T1000 (cell line): ENCODE measurements around the gene PRKAG1.

Source experiments
- DNase-seq: peaks from one replicate; lab custom pipeline; 2025; ENCODE audit warnings: mixed read lengths; lab: John Stamatoyannopoulos, UW

Gene PRKAG1

DNA sequence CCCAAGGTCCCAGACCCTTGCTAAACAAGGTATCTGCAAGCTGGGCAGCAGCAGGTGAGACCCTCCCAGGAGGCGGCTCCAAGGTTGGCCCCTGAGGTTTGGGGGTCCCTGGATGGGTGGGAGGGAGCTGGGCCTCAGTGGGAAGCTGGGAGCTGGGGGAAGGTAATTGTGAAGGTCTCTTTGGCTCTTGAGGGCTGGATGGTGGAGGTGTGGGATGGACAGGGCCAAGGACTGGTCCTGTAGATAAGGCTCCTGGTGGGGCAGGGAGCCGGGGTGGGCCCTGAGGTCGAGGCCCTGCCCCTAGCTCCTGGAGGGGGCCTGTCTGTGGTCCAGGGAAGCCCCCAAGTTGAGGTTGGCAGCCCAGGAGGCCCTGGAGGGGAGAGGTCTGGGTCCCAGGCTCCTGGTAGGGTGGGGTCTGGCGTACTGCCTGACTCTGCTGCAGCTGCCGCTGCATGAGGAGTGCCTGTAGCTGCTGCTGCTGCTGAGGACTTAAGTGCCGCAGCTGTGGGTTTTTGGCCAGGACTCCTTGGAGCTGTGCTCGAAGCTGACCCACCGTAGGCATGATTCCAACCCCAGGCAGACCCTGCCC is 13.1 kb upstream of the PRKAG1 start:
- no peak for DNase-seq

DNA sequence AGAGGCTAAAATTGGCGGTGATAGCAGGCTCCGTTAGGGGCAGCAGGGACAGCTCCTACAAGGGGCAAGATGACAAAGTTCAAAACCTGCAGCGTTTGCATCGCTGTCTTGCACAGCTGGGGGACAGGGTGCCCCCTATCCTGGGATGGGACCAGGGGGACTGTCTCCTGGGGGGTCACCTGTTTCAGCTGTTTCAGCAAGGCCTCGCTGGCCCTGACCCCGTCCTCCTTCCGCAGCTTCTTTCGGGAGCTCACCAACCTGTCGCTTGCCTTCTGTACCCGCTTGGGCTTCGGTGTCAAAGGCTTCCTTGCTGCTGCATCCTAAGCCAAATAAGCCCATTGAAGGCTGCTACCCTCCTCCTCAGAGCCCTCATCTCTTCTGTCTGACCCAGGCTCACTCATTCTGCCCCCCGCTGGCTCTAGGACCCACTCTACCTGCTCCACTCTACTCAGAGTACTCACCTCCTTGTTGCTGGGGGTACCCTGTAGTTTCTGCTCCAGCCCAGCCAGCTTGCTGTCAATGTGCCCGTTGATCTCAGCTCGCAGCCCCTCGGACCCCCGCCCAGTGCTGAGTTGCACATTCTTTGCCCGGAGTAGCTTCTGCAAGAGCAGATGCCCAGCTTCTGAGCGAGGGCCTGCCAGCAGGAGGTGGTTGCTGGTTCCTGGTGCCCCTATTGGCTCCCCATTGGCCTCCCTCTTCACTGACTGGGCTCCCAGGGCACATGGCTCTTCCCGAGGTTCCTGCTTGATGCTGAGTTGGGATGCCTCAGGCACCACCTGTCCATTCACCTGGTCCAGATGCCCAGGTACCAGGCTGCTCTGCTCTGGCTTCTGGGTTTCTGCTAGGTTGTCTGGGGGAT is 12.4 kb upstream of the PRKAG1 start:
- no peak for DNase-seq

DNA sequence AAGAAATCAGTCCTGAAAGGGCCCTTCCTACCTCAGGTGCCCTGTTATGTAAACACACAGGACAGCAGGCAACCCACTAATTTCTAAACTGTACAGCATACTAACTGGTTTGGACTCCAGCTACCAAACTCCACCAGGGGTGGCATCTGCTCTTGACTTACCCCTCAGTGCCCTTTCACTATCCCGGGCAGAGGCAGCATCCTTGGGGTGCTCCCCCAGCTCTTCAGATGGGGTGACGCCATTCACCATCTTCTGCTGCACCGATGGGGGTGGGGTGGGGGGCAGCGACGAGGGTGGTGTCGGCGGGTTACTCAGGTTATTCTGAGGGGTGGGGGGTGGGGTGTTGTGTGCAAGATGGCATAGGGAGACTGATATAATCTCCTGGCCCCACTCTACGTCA is 11.5 kb upstream of the PRKAG1 start:
- DNase-seq, result no peak

DNA sequence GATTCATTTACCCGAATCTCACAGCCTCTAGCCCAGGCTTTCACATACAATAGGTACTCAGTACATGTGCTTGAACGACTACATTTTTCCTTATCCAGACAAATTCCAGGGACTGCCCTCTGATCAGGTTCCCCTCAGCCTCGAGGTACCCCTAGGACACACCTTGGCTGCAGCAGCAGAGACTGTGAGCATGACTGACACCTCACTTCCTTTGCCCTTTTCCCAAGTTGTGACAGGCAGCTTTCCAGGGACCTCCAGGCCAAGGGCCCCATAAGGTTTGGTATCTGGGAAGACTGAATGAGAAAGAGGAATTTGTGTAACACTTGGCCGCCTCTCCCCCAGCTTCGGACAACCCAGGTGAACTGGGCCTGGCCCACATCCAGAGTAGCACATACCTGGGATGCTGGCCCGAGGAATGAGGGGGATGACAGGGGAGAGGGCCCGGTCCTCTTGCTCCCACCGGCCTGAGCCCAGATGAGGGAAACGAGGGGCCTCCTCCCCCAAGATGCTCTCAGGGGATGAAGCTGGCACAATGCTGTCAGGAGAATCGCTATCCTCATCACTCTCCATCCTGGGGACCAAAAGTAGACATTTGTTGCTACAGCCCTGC is 10.2 kb upstream of the PRKAG1 start:
- no peak for DNase-seq

DNA sequence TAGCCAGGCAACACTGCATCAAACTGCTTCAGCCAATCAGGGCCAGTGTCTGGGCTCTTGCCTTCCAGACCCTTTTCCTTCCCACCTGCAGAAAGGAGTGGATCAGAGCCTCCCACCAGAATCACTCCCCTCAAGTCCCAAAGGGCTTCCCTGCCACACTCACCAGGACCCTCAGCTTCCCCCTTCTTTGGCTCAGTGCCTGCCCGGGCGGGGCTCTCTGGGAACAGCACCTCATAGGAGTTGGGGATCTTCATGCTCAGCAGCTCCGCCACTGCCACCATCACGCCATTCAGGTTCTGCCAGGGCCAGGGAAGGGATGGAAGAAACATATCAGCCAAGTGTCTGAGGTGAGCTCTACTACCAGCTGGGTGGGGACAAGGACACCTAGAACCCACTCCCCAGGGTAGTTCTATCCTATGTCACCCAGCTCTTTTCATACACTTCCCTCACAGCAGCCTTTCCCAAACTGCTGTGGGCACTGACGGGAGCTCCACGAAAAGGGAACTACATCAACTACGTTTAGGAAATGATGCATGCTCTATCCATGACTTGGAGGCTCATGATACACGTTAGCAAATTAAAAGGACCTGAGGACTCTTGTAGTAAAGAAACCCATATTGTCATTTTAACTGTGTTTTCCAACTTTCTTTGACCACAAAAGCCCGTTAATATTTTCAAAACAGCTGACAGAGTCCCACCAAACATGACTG is 9.4 kb upstream of the PRKAG1 start:
- no peak for DNase-seq

DNA sequence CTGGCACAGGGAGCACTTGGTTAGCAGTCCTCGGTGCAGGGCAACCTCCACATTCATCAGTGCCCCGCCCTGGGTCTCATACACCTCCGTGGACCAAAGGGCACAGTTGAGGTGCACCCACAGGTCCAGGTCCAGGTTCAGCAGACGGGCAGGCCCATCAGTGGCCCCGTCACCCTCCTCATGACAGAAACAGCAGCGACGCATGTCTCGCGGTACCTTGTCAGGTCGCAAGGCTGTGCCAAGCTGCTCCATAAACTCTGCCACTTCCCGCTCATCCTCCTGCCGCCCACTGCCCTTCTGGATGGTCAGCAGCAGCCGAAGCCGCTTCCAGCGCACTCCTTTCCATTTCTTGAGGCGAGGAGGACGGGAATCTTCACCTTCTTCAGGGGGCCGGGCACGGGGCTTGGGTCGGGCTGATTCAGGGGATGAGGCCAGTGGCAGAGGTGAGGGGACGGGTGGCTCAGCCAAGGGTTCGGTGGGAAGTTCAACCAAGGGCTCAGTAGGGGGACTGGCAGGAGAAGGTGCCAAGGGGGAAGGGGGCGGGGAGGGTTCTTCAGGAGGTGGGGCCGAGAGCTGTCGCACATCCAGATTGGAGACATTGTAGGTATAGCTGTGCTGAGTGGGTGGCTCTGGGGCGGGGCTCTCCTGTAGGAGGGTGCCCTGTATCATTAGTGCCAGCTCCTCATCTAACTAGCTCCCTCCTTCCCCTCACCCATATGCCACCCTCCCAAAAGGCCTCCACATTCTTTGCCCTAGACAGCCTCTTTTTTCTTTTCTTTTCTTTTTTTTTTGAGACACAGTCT is 8.3 kb upstream of the PRKAG1 start:
- DNase-seq, result no peak

DNA sequence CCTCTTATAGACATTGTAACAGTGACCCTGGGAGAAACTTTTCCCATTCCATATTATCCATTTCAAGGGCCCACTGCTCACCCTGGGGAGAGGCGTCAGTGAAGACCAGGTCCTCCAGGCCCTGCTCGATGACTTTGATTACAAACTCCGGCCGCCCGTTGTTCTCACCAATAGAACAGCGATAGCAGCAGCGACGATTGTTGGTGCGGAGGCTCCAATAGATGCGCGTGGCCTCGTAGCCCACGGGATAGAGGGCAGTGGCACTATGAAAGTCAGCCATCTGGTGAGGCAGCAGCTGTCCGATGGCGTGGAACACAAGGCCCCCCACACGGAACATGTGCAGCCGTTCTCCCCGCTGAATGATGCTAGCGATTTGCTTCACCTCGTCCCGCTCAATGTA is 7.5 kb upstream of the PRKAG1 start:
- no peak for DNase-seq

DNA sequence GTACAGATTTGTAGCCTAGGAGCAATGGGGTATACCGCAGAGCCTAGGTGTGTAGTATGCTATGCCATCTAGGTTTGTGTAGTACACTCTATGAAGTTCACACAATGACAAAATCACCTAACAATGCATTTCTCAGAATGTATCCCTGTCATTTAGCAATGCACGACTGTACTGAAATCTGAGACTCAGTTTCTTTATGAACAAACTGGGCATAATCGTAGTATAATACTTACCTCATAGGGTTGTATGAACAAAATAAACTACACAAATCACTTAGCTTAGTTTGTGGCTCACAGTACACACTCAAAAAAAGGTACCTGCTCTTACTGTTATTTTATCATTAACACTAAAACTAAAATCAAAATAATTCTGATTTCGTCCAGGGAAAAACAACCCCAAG is 6.9 kb upstream of the PRKAG1 start:
- DNase-seq, result no peak

DNA sequence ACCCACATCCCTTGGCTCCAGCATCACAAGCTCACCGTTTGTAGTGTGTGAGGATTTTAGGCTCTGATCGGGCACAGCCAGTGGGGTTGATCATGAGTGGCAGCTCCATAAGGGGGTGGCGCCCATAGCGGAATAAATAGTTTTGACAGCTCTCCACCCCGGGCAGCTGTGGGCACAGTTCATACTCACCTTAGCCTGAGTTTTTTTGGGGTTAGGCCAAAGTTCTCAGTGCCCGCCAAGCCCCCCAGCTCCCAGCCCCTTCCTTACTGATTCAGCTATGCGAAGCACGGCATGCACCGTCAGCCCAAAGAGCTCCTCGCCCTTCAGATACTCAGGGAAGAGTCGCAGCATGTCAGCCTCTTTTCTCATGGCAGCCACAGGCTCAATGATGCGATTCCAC is 6.0 kb upstream of the PRKAG1 start:
- DNase-seq, result no peak

DNA sequence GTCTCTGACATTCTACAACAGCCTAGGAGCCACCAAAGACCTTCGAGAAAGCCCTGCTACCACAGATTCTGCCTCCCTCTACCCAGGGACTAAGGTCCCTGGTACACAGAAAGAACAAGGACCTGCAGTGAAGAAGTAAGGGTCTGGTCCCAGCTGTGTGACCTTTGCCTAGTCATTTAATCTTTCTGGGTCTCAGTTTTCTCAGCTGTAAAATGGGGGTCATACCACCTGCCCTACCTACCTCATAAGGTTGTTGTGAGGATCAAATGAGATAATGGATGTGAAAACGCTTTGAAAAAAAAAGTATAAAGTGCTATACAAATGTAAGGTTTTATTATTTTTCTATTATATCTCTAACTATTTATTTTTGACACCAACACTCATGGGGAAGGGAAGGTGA is 5.2 kb upstream of the PRKAG1 start:
- no peak for DNase-seq

DNA sequence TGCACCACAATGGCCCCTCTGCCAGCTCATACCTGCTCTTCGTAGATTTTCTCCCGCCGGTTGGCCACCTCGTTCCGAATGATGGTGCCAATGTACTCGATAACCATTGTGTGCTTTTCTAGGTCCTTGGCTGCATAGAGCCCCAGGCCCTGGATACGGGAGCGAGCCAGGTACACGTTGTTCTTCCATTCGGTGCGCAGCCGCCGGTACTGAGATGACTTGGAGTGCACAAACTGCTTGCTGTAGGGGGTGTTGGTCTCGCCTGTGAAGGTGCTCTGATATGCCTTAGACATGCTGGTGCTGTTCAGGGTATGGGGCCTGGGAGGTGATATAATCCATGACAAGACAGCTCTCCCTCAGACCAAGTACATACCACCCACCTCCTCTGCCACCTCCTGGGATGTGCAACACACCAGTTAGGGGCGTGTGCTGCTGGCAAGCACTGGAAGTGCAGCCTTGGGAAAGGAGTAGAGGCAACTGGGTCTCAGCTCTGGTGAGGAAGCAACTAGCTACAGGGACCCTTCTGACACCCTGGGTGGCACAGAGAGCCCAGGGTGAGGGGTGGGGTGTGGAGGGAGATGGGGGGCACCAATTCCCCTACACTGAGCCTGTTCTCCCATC is 4.1 kb upstream of the PRKAG1 start:
- no peak for DNase-seq

DNA sequence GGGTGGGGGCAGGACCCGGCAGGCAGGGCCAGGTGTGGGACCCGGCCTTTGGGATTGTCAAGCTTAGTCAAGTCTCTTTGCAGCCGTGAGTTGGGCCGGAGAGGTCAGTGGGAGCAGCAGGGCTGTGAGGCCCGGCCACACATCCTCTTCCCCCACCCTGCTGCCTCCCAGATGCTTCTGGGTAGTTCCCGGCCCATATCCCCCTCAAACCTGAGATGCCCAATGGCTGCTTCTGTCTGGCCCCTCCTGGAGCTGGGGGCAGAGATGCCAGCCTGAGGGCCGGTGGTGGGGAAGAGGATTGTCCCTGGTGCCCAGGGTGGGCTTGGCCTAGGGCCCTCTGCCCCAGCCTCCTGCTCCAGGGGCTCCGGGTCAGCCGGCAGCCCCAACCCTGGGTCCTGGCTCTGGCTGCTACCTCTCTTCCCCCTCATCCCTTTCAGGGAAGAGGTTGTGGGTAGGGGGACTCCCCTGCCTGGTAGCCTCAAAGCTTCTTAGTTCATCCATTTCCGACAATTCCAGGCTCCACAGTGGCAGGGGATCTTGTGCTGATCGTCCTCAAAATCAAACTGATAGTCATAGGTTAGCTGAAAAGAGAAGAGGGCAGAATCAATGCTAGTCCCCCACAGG is 2.8 kb upstream of the PRKAG1 start:
- DNase-seq, result no peak

DNA sequence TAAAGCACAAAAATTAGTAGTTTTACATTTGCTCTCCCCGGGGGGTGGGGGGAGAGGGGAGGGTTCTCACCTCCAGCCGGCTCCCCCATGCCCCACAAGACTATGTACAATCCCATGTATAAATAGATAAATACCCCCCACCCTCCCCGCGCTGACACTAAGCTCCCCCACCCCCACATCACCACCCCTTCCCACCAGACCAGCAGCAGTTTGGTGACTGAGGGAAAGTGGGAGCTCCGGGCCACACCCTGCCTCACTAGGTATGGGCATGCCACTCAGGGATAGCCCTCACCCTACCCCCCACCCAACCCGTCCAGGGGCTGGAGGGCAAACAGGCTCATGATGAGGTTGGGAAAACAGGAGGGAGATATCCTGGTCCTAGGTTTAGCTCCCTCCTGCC is 1.9 kb upstream of the PRKAG1 start:
- DNase-seq, result no peak

DNA sequence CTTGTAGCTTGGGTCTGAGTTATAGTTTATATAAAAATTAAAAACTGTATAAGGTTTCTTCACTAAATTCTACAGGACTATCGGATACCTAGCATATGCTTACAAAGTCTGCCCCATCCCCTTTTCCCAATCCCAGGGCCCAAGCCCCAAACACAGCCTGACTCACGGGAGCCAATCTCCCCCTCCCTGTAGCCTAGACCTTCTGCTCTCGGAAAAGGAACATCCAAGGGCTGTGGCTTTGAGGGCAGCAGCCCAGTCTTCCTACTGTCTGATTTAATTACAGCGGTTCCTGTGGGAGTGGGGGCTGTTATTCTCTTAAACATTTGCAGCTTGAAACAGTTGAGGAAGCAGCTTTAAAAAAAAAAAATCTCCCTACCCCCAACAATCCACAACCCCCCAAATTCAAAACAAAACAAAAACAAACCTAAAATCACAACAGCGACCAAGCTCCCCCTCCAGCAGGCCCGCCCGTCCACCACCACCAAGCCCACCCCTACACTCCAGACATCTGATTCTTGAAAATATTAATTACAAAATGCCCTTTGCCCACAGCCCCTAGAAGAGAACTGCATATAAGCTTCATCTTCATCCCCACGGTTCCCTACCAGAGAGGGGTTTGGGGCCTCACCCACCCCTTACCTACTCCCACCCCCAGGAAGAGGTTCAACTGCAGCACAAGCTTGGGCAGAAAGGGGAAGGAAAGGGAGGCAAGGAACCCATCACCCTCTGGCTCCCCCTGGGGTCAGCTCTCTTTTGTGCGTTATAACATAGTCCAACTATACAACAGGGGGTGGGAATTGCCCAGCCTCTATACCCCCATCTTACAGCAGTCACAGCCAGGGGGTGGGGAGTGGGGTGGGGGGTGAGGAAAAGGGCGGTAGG is 1.1 kb upstream of the PRKAG1 start:
- DNase-seq, result no peak

DNA sequence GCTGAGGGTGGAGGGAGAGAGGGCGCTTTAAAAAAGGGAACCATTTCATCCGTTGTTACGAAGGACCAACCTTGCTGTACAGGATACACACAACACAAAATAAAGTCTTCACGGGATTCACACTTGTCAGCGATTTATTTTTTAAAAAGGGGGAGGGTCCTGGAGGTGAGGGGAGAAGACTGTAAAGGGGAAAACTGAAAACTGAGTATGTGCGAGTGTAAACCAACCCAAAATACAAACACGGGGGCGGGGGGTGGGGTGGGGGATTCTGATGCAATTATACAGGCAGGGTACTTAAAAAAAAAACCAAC is 499 bp upstream of the PRKAG1 start:
- DNase-seq, result no peak

DNA sequence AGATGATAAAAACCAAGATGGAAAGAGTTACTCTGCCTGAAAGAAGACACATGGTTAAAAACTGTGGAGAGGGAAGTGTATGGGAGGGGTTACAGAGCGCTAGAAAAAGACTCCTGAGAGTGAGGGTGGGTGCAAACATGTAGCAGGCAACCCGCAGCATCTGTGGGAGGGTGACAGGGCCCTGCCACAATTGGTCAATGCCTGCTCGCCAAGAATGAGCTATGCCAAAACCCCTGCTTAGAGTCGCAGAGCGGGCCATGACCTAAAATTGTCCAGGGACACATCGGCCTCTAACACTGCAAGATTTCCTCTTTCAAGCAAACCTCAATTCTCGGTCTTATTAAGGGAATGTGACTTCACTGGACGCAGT is 700 bp downstream of the PRKAG1 start:
- DNase-seq, result no peak

DNA sequence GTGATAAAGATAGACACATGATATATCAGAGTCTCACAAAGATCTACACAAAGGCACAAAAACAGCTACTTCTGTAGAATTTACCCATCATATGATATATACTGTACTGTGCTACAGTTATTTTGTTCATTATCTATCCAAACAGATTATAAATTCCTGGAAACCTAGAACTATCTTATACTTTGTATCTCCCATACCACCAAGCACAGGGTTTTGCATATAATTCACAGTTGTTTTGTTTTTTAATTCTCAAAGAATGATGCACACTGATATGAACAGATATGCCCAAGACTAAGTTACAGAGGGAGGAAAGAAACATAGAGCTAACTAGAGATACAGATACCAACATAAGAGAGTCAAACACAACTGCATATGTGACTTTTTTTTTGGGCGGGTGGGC is 3.4 kb downstream of the PRKAG1 start:
- no peak for DNase-seq

DNA sequence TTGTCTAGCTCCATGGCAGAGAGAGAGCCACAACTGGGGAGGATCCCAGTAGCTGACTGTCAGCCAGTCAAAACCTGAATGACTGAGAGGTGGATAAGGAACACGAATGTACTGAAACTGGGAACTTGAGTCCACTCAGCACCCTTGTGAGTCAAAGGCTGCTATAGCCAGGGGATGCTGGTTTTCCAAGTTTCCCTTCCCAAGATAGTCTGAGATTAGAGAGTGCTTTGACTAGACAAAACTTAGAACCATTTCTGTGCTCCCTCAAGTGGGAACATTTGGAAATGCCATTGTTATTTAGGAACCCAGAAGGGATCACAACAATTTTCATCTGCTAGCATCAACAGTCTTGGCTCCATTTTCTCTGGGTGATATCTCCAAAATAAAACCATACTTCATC is 4.0 kb downstream of the PRKAG1 start:
- no peak for DNase-seq

DNA sequence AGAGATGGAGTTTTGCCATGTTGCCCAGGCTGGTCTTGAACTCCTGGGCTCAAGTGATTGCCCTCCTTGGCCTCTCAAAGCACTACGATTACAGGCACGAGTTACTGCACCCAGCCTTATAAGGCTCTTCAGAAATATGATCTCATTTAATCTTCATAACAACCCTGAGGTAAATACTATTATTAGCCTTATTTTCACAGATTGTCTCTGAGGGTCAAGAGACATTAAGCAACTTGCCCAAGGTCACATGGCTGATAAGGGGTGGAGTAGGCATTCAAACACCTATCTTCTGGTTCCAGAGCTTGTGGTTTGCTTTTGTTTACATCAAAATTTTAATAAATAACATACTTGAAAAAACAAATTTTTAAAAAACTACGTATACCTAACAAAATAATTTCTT is 5.1 kb downstream of the PRKAG1 start:
- no peak for DNase-seq

DNA sequence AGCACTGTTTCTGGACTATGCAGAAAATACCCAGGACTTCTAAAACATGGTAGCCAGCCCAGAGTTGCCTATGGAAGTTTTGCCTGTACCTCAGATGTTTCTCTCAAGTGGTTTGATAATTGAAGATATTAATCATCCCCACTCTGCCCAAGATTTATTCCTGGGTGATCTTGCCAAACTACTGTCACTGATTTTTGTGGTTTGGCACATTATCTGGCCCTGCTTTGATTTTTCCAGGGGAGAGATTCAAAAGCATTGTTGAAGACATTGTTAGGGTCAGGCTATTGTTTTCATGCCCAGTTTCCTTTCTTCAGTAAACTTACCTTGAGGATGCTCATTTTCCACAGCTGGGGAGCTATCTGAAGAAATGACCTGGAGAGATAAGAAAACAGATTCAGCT is 5.8 kb downstream of the PRKAG1 start:
- DNase-seq, result no peak
